Ascending aorta (tissue), 2 donors: ENCODE measurements around the gene GDF10. TPM values are rescaled to one million over a fixed set of nuclear protein-coding genes. Genes with fewer than 3 reads are reported as not detected.

Experiments used
- DNase-seq, 2 donors: peaks; one replicate each; pipeline ENCODE4 v3.0.0-alpha.2; 2019; ENCODE audit warnings: low spot score in 2 of 2
- H3K27ac ChIP-seq, 2 donors: fragments of 200-600 bp; sonication (generic); one replicate each; pipeline ENCODE4 v1.5.1; 2016 to 2017; ENCODE audit warnings: mild to moderate bottlenecking in 1 of 2
- H3K27me3 ChIP-seq: fragments of 200-600 bp; sonication (generic); one replicate; pipeline ENCODE4 v1.5.1; 2017
- H3K36me3 ChIP-seq, 2 donors: fragments of 200-600 bp; sonication (generic); one replicate each; pipeline ENCODE4 v1.5.1; 2016
- H3K4me1 ChIP-seq, 2 donors: fragments of 200-600 bp; sonication (generic); one replicate each; pipeline ENCODE4 v1.5.1; 2016 to 2017; ENCODE audit warnings: mild to moderate bottlenecking in 1 of 2
- H3K4me3 ChIP-seq, 2 donors: fragments of 200-600 bp; sonication (generic); one replicate each; pipeline ENCODE4 v1.5.1; 2016 to 2017; ENCODE audit warnings: mild to moderate bottlenecking in 1 of 2
- H3K9me3 ChIP-seq, 2 donors: fragments of 200-600 bp; sonication (generic); one replicate each; pipeline ENCODE4 v1.5.1; 2016
- CTCF ChIP-seq, 3 experiments: fragments of 200-600 bp in 2 of 3; fragments of 450-650 bp in 1 of 3; sonication (generic) in 2 of 3; IDR thresholded peaks; one replicate each; pipeline ENCODE4 v1.5.1; 2016 to 2019; ENCODE audit warnings: antibody characterized with exemption in 3 of 3, mild to moderate bottlenecking in 1 of 3, moderate library complexity in 1 of 3
- intact Hi-C: fragments of 100-400 bp; cut with DNase I; formaldehyde crosslinking; loops from one replicate; pipeline ENCODE4 v1.15.1; 2023
- total RNA-seq: library from RNA; depleted of rRNA; stranded (reverse); fragments of >200 nt; gene quantifications from one replicate; pipeline ENCODE4 v1.1.0, GENCODE V29; 2016

Gene GDF10
- total RNA-seq, 1 donor from 2014 or later = 1.2 TPM

GRCh38 chr10:47348661-47349470, 48.9 kb downstream of the GDF10 start:
- H3K4me1 ChIP-seq = no peaks in the 10 kb centered on the region
- intact Hi-C loops = no loop called here
- H3K27ac ChIP-seq = no peak overlapping the region
- no peaks in the 10 kb centered on the region for H3K36me3 ChIP-seq
- no peaks in the 10 kb centered on the region for H3K27me3 ChIP-seq
- TF ChIP-seq CTCF (IDR thresholded peaks at IDR 0.05) = no peak
- DNase-seq = no peak
- no peaks in the 10 kb centered on the region for H3K9me3 ChIP-seq
- H3K4me3 ChIP-seq = no peak overlapping the region

- intact Hi-C loops = no loop called here
- Histone ChIP-seq H3K4me1 (no peaks in the 10 kb centered on the region), H3K36me3 (no peaks in the 10 kb centered on the region), H3K9me3 (no peaks in the 10 kb centered on the region), H3K27me3 (no peaks in the 10 kb centered on the region), H3K27ac (no peak overlapping the region), H3K4me3 (no peak overlapping the region)
- TF ChIP-seq CTCF (IDR thresholded peaks at IDR 0.05) = no peak
- DNase-seq = no peak
Measured at GRCh38 chr10:47349516-47349915, 49.5 kb downstream of the GDF10 start.

- intact Hi-C loops = no loop called here
- H3K4me3 ChIP-seq = no peak overlapping the region
- H3K4me1 ChIP-seq = no peaks in the 10 kb centered on the region
- H3K27me3 ChIP-seq = no peaks in the 10 kb centered on the region
- no peak overlapping the region for H3K27ac ChIP-seq
- no peaks in the 10 kb centered on the region for H3K36me3 ChIP-seq
- no peak for TF ChIP-seq CTCF (IDR thresholded peaks at IDR 0.05)
- H3K9me3 ChIP-seq = no peaks in the 10 kb centered on the region
- DNase-seq = no peak
Measured at GRCh38 chr10:47349941-47350371, 50.0 kb downstream of the GDF10 start.

GRCh38 chr10:47350671-47351640, 51.0 kb downstream of the GDF10 start:
- Histone ChIP-seq H3K4me1 (no peaks in the 10 kb centered on the region), H3K9me3 (no peaks in the 10 kb centered on the region), H3K27ac (no peak overlapping the region), H3K27me3 (no peaks in the 10 kb centered on the region), H3K4me3 (no peak overlapping the region), H3K36me3 (no peaks in the 10 kb centered on the region)
- intact Hi-C loops = no loop called here
- no peak for DNase-seq
- no peak for TF ChIP-seq CTCF (IDR thresholded peaks at IDR 0.05)

GRCh38 chr10:47351899-47352815, 52.2 kb downstream of the GDF10 start:
- no peak overlapping the region for H3K4me3 ChIP-seq
- no peak for DNase-seq
- no peaks in the 10 kb centered on the region for H3K9me3 ChIP-seq
- intact Hi-C loops = no loop called here
- H3K4me1 ChIP-seq = no peaks in the 10 kb centered on the region
- H3K36me3 ChIP-seq = no peaks in the 10 kb centered on the region
- no peak for TF ChIP-seq CTCF (IDR thresholded peaks at IDR 0.05)
- H3K27me3 ChIP-seq = no peaks in the 10 kb centered on the region
- no peak overlapping the region for H3K27ac ChIP-seq
